Caco-2 (cell line): Measurements from ENCODE around the gene LRIT3. TPM values are rescaled to one million over a fixed set of nuclear protein-coding genes. Genes with fewer than 3 reads are reported as not detected.

Source experiments
- BruUV-seq: library from RNA; stranded (reverse); fragments of 400-500 nt; replicated peaks from 2 replicates; lab custom pipeline; 2021; lab: Mats Ljungman, UMichigan
- CTCF ChIA-PET: fragments of 300-600 bp; sonication (Branson Sonifier 250); formaldehyde crosslinking; loops from one replicate; lab custom pipeline; 2022; ENCODE audit warnings: antibody characterized with exemption; lab: Charles Lee
- POLR2A ChIA-PET: fragments of 300-600 bp; sonication (Branson Sonifier 250); formaldehyde crosslinking; loops from one replicate; lab custom pipeline; 2022; ENCODE audit warnings: antibody characterized with exemption; lab: Charles Lee
- DNase-seq, 2 experiments: peaks; one replicate each; pipeline versions ENCODE4 v3.0.0 to v3.0.0-alpha.2; 2020 to 2022
- H3K27me3 ChIP-seq: replicated peaks from 2 replicates; pipeline ENCODE4 v1.6.0; 2011; ENCODE audit warnings: low read length; ENCODE audit not compliant: control insufficient read depth, insufficient read depth
- H3K36me3 ChIP-seq: 2 replicates; pipeline ENCODE4 v1.5.1; 2011; ENCODE audit warnings: low read length; ENCODE audit not compliant: control insufficient read depth, insufficient read depth
- H3K4me1 ChIP-seq: fragments of 250-450 bp; sonication (Bioruptor Pico); 2 replicates; pipeline ENCODE4 v1.5.1; 2020; ENCODE audit warnings: mild to moderate bottlenecking
- H3K4me3 ChIP-seq: 2 replicates; pipeline ENCODE4 v1.5.1; 2011; ENCODE audit warnings: low read depth, mild to moderate bottlenecking, control low read depth, low read length
- H3K9me3 ChIP-seq: fragments of 250-450 bp; sonication (Bioruptor Pico); 2 replicates; pipeline ENCODE4 v1.5.1; 2020; ENCODE audit warnings: mild to moderate bottlenecking, moderate library complexity
- H3K27ac Mint-ChIP-seq: one replicate; pipeline ENCODE4 v1.8.0; 2022; ENCODE audit warnings: mixed read lengths; ENCODE audit not compliant: unreplicated experiment
- H3K27me3 Mint-ChIP-seq: one replicate; pipeline ENCODE4 v1.8.0; 2022; ENCODE audit warnings: mixed read lengths; ENCODE audit not compliant: insufficient read depth, unreplicated experiment
- H3K36me3 Mint-ChIP-seq: one replicate; pipeline ENCODE4 v1.8.0; 2022; ENCODE audit warnings: mild to moderate bottlenecking, mixed read lengths; ENCODE audit not compliant: insufficient read depth, unreplicated experiment
- H3K4me1 Mint-ChIP-seq: one replicate; pipeline ENCODE4 v1.8.0; 2022; ENCODE audit warnings: low read depth, mixed read lengths; ENCODE audit not compliant: unreplicated experiment
- H3K4me3 Mint-ChIP-seq: one replicate; pipeline ENCODE4 v1.8.0; 2022; ENCODE audit warnings: mild to moderate bottlenecking, moderate library complexity, mixed read lengths; ENCODE audit not compliant: unreplicated experiment
- H3K9me3 Mint-ChIP-seq: one replicate; pipeline ENCODE4 v1.8.0; 2022; ENCODE audit warnings: mixed read lengths; ENCODE audit not compliant: unreplicated experiment
- intact Hi-C: fragments of 100-400 bp; cut with micrococcal nuclease; formaldehyde crosslinking; loops from one replicate; pipeline ENCODE4 v1.10.0; 2022; ENCODE audit not compliant: unreplicated experiment
- total RNA-seq: library from RNA; stranded (reverse); gene quantifications from 2 replicates; pipeline ENCODE4 v1.2.3, GENCODE V29; 2022
- TF ChIP-seq, protein P1 (sequence below), 2 experiments: fragments of 200-600 bp in 1 of 2; IDR thresholded peaks; 1 replicate in 1 of 2; 2 replicates in 1 of 2; pipeline versions ENCODE4 v1.5.1 to v1.8.0; 2011 to 2022; ENCODE audit warnings: antibody characterized with exemption in 1 of 2, control low read depth in 1 of 2, inconsistent platforms in 1 of 2, low read depth in 1 of 2, low read length in 1 of 2, mild to moderate bottlenecking in 1 of 2, moderate library complexity in 1 of 2; ENCODE audit not compliant: insufficient read depth in 1 of 2, severe bottlenecking in 1 of 2, unreplicated experiment in 1 of 2

The LRIT3 gene
- total RNA-seq, 1 experiment from 2014 or later, result 0.34 TPM

DNA sequence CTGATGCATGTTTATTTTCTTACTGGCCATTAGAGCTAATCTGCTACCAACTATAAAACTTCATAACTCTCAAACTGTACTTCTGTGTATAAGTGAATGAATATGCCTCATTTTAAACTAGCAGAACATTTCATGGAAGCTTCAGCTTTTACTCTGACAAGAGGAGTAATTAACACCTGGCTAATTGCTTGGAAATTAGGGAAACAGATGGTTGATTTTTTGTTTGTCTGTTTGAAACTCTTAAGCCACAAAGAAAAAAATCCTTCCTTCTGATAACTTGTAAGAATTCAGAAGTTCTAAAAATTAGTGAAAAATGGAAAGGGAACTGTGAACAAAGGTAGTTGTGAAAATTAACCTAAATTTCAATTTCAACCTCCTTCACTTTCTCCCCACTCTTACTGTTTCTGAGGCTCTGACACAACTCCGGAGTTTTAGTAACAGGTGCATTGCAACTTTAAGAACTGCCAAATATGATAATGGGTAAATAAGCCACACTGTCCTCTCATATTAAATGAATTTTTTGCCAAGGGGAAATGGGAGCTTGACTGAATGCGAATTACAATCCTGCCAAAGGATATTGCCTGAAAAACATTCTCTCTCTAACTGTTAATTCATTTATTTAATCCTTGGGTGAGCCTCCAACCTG is 65.8 kb downstream of the LRIT3 start:
- H3K9me3 Mint-ChIP-seq, result no peaks in the 10 kb centered on the region
- no peak overlapping the region for H3K4me3 Mint-ChIP-seq
- TF ChIP-seq, protein P1, sequence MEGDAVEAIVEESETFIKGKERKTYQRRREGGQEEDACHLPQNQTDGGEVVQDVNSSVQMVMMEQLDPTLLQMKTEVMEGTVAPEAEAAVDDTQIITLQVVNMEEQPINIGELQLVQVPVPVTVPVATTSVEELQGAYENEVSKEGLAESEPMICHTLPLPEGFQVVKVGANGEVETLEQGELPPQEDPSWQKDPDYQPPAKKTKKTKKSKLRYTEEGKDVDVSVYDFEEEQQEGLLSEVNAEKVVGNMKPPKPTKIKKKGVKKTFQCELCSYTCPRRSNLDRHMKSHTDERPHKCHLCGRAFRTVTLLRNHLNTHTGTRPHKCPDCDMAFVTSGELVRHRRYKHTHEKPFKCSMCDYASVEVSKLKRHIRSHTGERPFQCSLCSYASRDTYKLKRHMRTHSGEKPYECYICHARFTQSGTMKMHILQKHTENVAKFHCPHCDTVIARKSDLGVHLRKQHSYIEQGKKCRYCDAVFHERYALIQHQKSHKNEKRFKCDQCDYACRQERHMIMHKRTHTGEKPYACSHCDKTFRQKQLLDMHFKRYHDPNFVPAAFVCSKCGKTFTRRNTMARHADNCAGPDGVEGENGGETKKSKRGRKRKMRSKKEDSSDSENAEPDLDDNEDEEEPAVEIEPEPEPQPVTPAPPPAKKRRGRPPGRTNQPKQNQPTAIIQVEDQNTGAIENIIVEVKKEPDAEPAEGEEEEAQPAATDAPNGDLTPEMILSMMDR (IDR thresholded peaks at IDR 0.05; ENCODE audit: insufficient read depth in 1 of 2, low read depth in 1 of 2, low read length in 1 of 2, severe bottlenecking in 1 of 2, unreplicated experiment in 1 of 2), result no peak
- H3K9me3 ChIP-seq, result no peaks in the 10 kb centered on the region
- H3K36me3 ChIP-seq, result no peaks in the 10 kb centered on the region
- H3K27me3 ChIP-seq, result no peaks in the 10 kb centered on the region
- H3K4me1 ChIP-seq, result peaks cover 6% of the 10 kb centered on the region; the same call in 1 of the 2 replicates
- POLR2A ChIA-PET, result no interaction called here
- CTCF ChIA-PET, result no interaction called here
- no peak for DNase-seq
- intact Hi-C loops, result loop anchor here (2.0 kb wide), 1 partner anchor 59 kb away; no protein-coding TSS in a partner anchor
- H3K36me3 Mint-ChIP-seq, result no peaks in the 10 kb centered on the region
- H3K27me3 Mint-ChIP-seq, result no peaks in the 10 kb centered on the region
- H3K27ac Mint-ChIP-seq, result no peak overlapping the region
- peaks cover 8% of the 10 kb centered on the region for H3K4me1 Mint-ChIP-seq
- no TSS peak for BruUV-seq
- H3K4me3 ChIP-seq, result no peak overlapping the region

- no TSS peak for BruUV-seq
- Mint-ChIP-seq H3K4me3 (no peak overlapping the region), H3K27ac (no peak overlapping the region), H3K27me3 (no peaks in the 10 kb centered on the region), H3K9me3 (no peaks in the 10 kb centered on the region), H3K4me1 (peaks cover 8% of the 10 kb centered on the region), H3K36me3 (no peaks in the 10 kb centered on the region)
- Histone ChIP-seq H3K36me3 (no peaks in the 10 kb centered on the region), H3K9me3 (no peaks in the 10 kb centered on the region), H3K4me1 (peaks cover 6% of the 10 kb centered on the region; the same call in 1 of the 2 replicates), H3K27me3 (no peaks in the 10 kb centered on the region), H3K4me3 (no peak overlapping the region)
- intact Hi-C loops, result loop anchor here (2.0 kb wide), 1 partner anchor 58 kb away; no protein-coding TSS in a partner anchor
- TF ChIP-seq, protein P1 (IDR thresholded peaks at IDR 0.05; ENCODE audit: insufficient read depth in 1 of 2, low read depth in 1 of 2, low read length in 1 of 2, severe bottlenecking in 1 of 2, unreplicated experiment in 1 of 2), result no peak
- CTCF ChIA-PET, result no interaction called here
- POLR2A ChIA-PET, result no interaction called here
- DNase-seq, result no peak
These were observed 66.4 kb downstream of the LRIT3 start for GRCh38 chr4:109914322-109914721.

GRCh38 chr4:109915385-109916026 is 67.6 kb downstream of the LRIT3 start:
- no peak overlapping the region for H3K4me3 Mint-ChIP-seq
- peaks cover 1% of the 10 kb centered on the region for H3K4me1 Mint-ChIP-seq
- ChIA-PET POLR2A (no interaction called here), CTCF (no interaction called here)
- Histone ChIP-seq H3K9me3 (no peaks in the 10 kb centered on the region), H3K27me3 (no peaks in the 10 kb centered on the region), H3K4me1 (peaks cover 6% of the 10 kb centered on the region; the same call in 1 of the 2 replicates), H3K36me3 (no peaks in the 10 kb centered on the region), H3K4me3 (no peak overlapping the region)
- DNase-seq, result no peak
- no peaks in the 10 kb centered on the region for H3K27me3 Mint-ChIP-seq
- no peaks in the 10 kb centered on the region for H3K36me3 Mint-ChIP-seq
- TF ChIP-seq, protein P1 (IDR thresholded peaks at IDR 0.05; ENCODE audit: insufficient read depth in 1 of 2, low read depth in 1 of 2, low read length in 1 of 2, severe bottlenecking in 1 of 2, unreplicated experiment in 1 of 2), result no peak
- H3K9me3 Mint-ChIP-seq, result no peaks in the 10 kb centered on the region
- intact Hi-C loops, result loop anchor here (2.0 kb wide), 1 partner anchor 57 kb away; no protein-coding TSS in a partner anchor
- BruUV-seq, result no TSS peak
- no peak overlapping the region for H3K27ac Mint-ChIP-seq
